ENCODE data around the gene DNAH8.

DNAH8 gene

GRCh38 chr6:39079197-39080125 is 364.4 kb downstream of the DNAH8 start:
- TF ChIP-seq, protein P1, sequence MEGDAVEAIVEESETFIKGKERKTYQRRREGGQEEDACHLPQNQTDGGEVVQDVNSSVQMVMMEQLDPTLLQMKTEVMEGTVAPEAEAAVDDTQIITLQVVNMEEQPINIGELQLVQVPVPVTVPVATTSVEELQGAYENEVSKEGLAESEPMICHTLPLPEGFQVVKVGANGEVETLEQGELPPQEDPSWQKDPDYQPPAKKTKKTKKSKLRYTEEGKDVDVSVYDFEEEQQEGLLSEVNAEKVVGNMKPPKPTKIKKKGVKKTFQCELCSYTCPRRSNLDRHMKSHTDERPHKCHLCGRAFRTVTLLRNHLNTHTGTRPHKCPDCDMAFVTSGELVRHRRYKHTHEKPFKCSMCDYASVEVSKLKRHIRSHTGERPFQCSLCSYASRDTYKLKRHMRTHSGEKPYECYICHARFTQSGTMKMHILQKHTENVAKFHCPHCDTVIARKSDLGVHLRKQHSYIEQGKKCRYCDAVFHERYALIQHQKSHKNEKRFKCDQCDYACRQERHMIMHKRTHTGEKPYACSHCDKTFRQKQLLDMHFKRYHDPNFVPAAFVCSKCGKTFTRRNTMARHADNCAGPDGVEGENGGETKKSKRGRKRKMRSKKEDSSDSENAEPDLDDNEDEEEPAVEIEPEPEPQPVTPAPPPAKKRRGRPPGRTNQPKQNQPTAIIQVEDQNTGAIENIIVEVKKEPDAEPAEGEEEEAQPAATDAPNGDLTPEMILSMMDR (IDR thresholded peaks at IDR 0.05; ENCODE audit: control extremely low read depth, extremely low read depth, low read depth, missing control alignments), result no peak
- ChIA-PET CTCF (interaction anchor here (1.6 kb wide), 1 partner anchor 23 kb away, joined by 3 read pairs; no protein-coding TSS in a partner anchor), POLR2A (no interaction called here)
- DNase-seq (ENCODE audit: extremely low spot score), result no peak

All from GM10248 (cell line).